ENCODE measurements around the gene MINDY4. TPM values are rescaled to one million over a fixed set of nuclear protein-coding genes. Genes with fewer than 3 reads are reported as not detected.
A peak's percentile ranks its signal among the peaks of the same experiment; 100 is the strongest.

Gene MINDY4
- total RNA-seq, 1 experiment from 2014 or later, result 2.0 TPM

DNA sequence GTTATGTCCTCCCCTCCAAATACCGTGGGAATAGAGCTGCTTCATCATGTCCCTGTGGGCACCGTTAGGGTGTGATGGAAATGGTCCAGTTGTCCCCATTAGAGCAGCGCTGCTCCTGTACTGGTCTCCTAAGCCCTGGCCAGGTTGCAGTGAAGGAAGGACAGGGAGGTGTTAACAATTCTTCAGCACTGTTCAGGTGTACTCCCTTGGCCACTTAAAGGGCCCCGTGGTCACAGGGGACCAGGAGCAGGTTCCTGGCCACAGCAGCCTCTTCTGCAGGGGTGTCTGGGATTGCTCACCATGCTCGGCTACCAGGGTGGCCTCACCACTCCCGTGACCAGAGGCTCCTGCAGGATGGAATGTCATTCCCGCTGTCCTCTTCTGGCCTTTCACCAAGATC, 65.8 kb downstream of the MINDY4 start:
- Histone ChIP-seq H3K4me3 (ENCODE audit: insufficient read depth, low read depth, low read length) (no peak overlapping the region), H3K36me3 (replicated peaks; ENCODE audit: control insufficient read depth, insufficient read depth, low read length) (no peaks in the 10 kb centered on the region), H3K27me3 (ENCODE audit: control insufficient read depth, insufficient read depth, low read length) (no peaks in the 10 kb centered on the region)
- no peak for DNase-seq

- no peak overlapping the region for H3K4me3 ChIP-seq (ENCODE audit: insufficient read depth, low read depth, low read length)
- no peaks in the 10 kb centered on the region for H3K27me3 ChIP-seq (ENCODE audit: control insufficient read depth, insufficient read depth, low read length)
- H3K36me3 ChIP-seq (replicated peaks; ENCODE audit: control insufficient read depth, insufficient read depth, low read length), result no peaks in the 10 kb centered on the region
- no peak for DNase-seq
Observed at GRCh38 chr7:30837581-30837980, 66.4 kb downstream of the MINDY4 start.

- H3K27me3 ChIP-seq (ENCODE audit: control insufficient read depth, insufficient read depth, low read length), result no peaks in the 10 kb centered on the region
- DNase-seq, result no peak
- H3K4me3 ChIP-seq (ENCODE audit: insufficient read depth, low read depth, low read length), result no peak overlapping the region
- H3K36me3 ChIP-seq (replicated peaks; ENCODE audit: control insufficient read depth, insufficient read depth, low read length), result no peaks in the 10 kb centered on the region
Observed at GRCh38 chr7:30838008-30838407, 66.8 kb downstream of the MINDY4 start.

DNA sequence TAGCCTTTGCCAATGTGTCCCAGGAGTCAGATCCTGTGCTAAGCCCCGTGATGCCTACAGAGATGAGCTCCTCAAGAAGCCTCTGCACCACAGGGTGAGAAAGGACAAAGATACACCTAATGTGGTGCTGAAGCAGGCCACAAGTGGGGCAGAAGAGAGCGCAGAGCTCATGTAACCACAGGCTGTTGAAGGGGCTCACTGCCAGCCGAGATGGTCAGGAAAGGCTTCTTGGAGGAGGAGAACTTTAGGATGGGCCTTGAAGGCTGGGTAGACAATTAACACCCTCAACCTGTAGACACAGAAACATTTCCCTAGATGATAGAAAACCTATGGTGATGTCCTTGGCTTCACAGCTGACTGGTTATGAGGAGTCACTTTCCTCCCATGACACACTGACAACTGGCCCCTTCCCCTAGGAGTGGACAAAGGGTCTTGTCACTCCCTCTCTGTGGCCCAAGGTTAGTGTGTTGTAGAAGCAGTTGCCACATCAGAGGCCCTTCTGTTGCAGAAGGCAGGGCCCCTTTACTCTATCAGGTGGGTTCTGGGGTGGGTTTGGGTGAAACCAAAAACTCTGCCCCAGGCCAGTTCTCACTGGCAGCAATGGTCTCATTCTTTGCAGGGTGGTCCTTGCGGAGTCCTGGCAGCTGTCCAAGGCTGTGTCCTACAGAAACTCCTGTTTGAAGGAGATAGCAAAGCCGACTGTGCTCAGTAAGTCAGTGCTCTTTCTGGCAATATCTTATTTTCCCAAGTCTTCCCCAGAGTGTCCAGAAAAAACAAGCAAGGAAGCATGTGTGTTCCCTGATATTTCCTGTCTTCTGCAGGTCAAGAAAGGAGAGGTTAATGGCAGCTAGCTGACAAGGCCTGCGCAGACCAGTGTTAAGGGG, 69.2 kb downstream of the MINDY4 start:
- DNase-seq, result no peak

GRCh38 chr7:30841025-30841735, 70.0 kb downstream of the MINDY4 start:
- no peaks in the 10 kb centered on the region for H3K27me3 ChIP-seq (ENCODE audit: control insufficient read depth, insufficient read depth, low read length)
- DNase-seq, result no peak
- no peaks in the 10 kb centered on the region for H3K36me3 ChIP-seq (replicated peaks; ENCODE audit: control insufficient read depth, insufficient read depth, low read length)
- H3K4me3 ChIP-seq (ENCODE audit: insufficient read depth, low read depth, low read length), result no peak overlapping the region

More for the DNA sequence above, 69.2 kb downstream of the MINDY4 start:
- H3K27me3 ChIP-seq (ENCODE audit: control insufficient read depth, insufficient read depth, low read length), result no peaks in the 10 kb centered on the region
- H3K36me3 ChIP-seq (replicated peaks; ENCODE audit: control insufficient read depth, insufficient read depth, low read length), result no peaks in the 10 kb centered on the region
- no peak overlapping the region for H3K4me3 ChIP-seq (ENCODE audit: insufficient read depth, low read depth, low read length)

DNA sequence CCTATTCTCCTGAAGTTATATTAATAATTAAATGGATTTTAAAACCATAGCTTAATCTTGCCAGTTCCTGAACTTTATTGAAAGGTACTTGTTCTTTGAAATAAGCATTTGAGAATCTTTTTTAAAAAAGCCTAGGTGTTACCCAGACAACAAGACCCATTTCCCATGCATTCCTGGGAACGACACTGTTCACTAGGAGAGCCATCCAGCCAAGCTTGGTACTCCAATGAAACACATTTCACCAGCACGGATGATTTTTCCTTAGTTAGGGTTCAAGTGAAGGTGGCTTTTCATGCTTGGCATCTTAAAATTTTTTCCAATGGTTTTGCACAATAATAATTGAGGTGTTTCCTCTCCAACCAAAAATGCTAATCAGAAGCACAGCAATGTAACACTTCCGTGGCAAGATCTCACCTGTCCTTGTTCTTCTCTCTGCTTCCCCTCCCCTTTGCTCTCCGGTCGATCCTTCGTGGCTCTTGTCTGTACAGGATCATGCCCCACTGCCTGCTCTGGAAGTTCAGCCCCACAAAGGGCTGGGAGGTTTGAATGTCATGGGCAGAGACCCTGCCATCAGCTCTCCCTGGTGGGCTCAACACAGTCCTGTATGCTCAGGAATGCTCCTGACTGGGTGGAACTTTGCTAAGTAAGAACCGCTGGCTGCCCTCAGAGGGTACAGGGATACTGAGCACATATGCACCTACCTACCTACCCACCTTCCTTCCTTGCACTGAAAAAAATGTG, 70.8 kb downstream of the MINDY4 start:
- no peaks in the 10 kb centered on the region for H3K27me3 ChIP-seq (ENCODE audit: control insufficient read depth, insufficient read depth, low read length)
- no peak overlapping the region for H3K4me3 ChIP-seq (ENCODE audit: insufficient read depth, low read depth, low read length)
- H3K36me3 ChIP-seq (replicated peaks; ENCODE audit: control insufficient read depth, insufficient read depth, low read length), result no peaks in the 10 kb centered on the region
- no peak for DNase-seq

DNA sequence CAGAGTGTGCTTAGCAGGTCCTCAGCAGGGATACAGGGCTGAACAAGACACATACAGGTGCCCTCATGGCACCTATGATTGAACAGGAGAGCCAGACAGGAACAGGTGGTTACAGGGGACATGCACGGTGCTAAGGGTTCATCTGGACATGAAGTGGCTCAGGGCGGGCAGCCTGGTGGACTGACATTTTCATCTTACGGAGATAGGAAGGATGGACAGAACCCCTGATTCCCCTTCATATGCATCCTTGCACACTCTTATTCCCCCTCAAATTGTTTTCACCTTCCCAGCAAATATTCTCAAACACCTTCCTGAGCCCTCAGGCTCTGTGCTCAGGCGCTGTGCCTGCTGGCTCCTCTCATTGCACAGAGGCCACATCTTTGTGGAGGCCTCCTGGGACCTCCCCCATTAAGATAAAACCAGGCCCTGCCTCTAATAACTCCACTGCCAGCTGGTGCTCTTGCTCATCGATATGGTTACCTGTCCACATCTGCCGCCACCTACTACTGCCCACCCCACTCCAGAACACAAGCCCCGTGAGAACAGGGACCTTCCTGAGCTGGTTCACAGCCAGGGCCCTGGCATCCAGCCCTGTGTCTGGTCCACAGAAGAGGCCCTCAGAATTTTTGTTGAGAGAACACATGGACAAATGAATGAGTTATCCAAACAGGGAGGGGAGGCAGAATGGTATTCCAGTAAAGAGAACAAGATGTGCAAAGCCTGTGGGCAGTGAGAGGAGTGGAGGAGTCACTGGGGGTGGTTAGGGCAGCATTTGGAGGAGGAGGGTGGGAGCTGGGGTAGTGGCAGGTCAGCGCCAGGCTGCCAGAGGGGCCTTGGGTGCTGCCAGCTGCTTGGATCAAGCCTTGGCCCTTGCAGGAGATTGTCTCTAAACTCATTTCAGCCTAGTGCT, 71.6 kb downstream of the MINDY4 start:
- H3K27me3 ChIP-seq (ENCODE audit: control insufficient read depth, insufficient read depth, low read length), result no peaks in the 10 kb centered on the region
- no peak overlapping the region for H3K4me3 ChIP-seq (ENCODE audit: insufficient read depth, low read depth, low read length)
- H3K36me3 ChIP-seq (replicated peaks; ENCODE audit: control insufficient read depth, insufficient read depth, low read length), result no peaks in the 10 kb centered on the region
- DNase-seq, result no peak

GRCh38 chr7:30843741-30844482, 72.7 kb downstream of the MINDY4 start:
- H3K27me3 ChIP-seq (ENCODE audit: control insufficient read depth, insufficient read depth, low read length), result no peaks in the 10 kb centered on the region
- no peaks in the 10 kb centered on the region for H3K36me3 ChIP-seq (replicated peaks; ENCODE audit: control insufficient read depth, insufficient read depth, low read length)
- peak; percentile 41 for DNase-seq
- H3K4me3 ChIP-seq (ENCODE audit: insufficient read depth, low read depth, low read length), result no peak overlapping the region

DNA sequence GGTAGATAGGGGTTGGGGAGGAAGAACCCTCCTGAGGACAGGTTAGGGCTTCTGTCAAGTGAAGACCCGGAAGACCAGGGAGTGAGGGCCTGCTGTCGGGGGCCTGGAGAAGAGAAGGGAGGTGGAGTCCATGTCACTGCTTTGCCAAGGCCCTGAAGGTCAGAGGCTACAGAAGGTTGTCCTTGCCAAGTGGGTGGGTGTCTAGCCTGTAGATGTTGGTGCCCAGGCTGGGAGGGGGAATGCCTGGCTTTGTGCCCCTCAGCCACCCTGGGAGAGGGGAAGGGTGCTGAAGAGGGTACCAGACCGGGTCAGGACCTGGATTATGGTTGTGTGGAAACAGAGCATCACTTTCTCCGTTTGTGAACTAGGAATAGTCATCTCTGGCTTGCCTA, 73.3 kb downstream of the MINDY4 start:
- H3K4me3 ChIP-seq (ENCODE audit: insufficient read depth, low read depth, low read length), result no peak overlapping the region
- H3K36me3 ChIP-seq (replicated peaks; ENCODE audit: control insufficient read depth, insufficient read depth, low read length), result no peaks in the 10 kb centered on the region
- no peaks in the 10 kb centered on the region for H3K27me3 ChIP-seq (ENCODE audit: control insufficient read depth, insufficient read depth, low read length)
- no peak for DNase-seq

DNA sequence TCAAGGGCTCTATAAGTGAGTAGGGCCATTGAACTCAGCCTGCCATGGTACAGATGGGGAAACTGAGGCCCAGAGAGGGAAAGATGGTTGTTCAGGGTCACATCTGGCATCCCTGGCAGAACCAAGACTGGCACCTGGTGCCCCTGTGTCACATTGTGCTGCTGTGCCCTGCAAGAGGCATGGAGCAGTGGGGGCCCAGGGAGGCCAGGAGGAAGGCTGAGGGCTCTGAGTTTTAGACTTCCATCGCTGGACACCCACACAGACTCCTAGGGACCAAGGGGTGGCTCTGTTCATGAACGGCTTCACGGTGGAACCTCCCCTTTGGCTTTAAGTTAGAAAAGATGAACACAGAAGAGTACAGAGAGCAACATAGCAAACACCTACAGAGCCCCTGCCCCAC, 73.7 kb downstream of the MINDY4 start:
- Histone ChIP-seq H3K36me3 (replicated peaks; ENCODE audit: control insufficient read depth, insufficient read depth, low read length) (no peaks in the 10 kb centered on the region), H3K4me3 (ENCODE audit: insufficient read depth, low read depth, low read length) (no peak overlapping the region), H3K27me3 (ENCODE audit: control insufficient read depth, insufficient read depth, low read length) (no peaks in the 10 kb centered on the region)
- no peak for DNase-seq

DNA sequence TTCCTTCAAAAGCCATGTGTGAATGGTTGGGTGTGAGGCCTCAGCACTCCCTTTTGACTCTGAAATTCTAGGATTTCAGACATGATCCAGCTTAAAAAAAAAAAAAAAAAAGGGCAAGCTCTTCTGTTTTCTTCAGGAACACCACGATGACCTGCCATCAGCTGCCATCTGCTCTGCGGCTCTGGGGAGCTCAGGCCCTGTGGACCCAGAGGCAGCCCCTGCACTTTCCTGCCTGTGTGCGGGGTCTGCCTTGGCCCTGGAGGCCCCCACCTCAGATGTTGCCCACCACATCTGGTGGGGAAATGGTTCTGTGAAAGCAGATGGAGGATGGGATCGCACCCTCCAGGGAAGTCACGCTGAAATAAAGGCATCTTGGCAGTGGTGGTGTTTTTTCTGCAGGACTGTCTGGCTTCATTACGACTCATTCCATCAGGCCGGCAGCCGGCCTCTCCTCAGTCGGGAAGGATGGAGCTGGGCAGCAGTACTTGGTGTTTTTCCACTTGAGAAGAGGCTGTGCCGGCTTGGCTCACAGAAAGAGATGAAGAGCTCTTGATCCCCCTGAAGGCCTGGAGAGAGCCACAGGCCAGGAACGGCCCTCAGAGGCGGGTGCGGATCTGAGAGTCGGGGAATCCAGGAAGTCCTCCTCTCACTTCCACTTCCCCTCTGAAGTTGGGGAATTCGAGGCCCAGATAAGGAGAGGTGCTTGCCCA, 74.4 kb downstream of the MINDY4 start:
- no peak overlapping the region for H3K4me3 ChIP-seq (ENCODE audit: insufficient read depth, low read depth, low read length)
- no peaks in the 10 kb centered on the region for H3K27me3 ChIP-seq (ENCODE audit: control insufficient read depth, insufficient read depth, low read length)
- DNase-seq, result no peak
- no peaks in the 10 kb centered on the region for H3K36me3 ChIP-seq (replicated peaks; ENCODE audit: control insufficient read depth, insufficient read depth, low read length)

DNA sequence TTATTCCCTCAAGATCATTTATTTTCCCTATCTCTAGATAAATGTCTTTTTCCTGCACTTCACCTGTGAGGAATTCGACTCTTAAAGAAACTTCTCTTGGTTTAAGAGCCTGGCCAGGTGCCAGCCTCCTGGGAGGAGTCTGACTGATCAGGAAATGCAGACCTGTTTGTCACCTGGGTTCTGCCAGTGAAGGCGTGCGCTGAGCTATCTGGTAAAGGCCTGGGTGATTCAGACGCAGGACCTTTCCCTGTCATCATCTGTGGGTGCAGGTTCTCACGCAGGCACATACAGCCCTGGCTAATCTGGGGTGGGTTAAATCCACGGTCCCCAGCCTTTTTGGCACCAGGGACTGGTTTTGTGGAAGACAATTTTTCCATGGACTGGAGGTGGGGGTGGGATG, 75.2 kb downstream of the MINDY4 start:
- DNase-seq, result no peak
- no peaks in the 10 kb centered on the region for H3K36me3 ChIP-seq (replicated peaks; ENCODE audit: control insufficient read depth, insufficient read depth, low read length)
- H3K4me3 ChIP-seq (ENCODE audit: insufficient read depth, low read depth, low read length), result no peak overlapping the region
- H3K27me3 ChIP-seq (ENCODE audit: control insufficient read depth, insufficient read depth, low read length), result no peaks in the 10 kb centered on the region

All from H7 (cell line).